SK-N-SH (cell line): ENCODE results near the gene TM9SF3. TPM values are rescaled to one million over a fixed set of nuclear protein-coding genes. Genes with fewer than 3 reads are reported as not detected.

Experiments used
- CTCF ChIA-PET: fragments of 300-600, 350-600 bp; formaldehyde crosslinking; extraction: SDS; loops from one replicate; lab custom pipeline; 2021; lab: Yijun Ruan, JAX
- POLR2A ChIA-PET: fragments of 350-600 bp; sonication (Branson Sonifier 250); formaldehyde crosslinking; extraction: SDS; loops from one replicate; lab custom pipeline; 2020; ENCODE audit warnings: antibody characterized with exemption, inconsistent platforms; lab: Yijun Ruan, JAX
- DNase-seq: peaks from one replicate; pipeline ENCODE4 v3.0.0; 2012
- H2AFZ ChIP-seq: fragments of 200-600 bp; sonication (generic); 2 replicates; pipeline ENCODE4 v1.8.1; 2016; ENCODE audit warnings: antibody characterized with exemption, mild to moderate bottlenecking, low read depth
- H3F3A ChIP-seq: fragments of 200-600 bp; sonication (generic); replicated peaks from 2 replicates; pipeline ENCODE3; 2016; ENCODE audit warnings: antibody characterized with exemption, mild to moderate bottlenecking; ENCODE audit not compliant: insufficient read depth
- H3K27ac ChIP-seq, 2 experiments: fragments of 200-500 bp in 1 of 2; fragments of 200-600 bp in 1 of 2; sonication (Bioruptor generic) in 1 of 2; sonication (generic), shearing (Covaris generic) in 1 of 2; 2 replicates each; pipeline versions ENCODE4 v1.5.1 to v1.6.1; 2014 to 2016; ENCODE audit warnings: low read depth in 2 of 2, inconsistent platforms in 1 of 2, low read length in 1 of 2, mild to moderate bottlenecking in 1 of 2, mixed read lengths in 1 of 2
- H3K27me3 ChIP-seq: fragments of 200-600 bp; sonication (generic), shearing (Covaris generic); 2 replicates; pipeline ENCODE4 v1.6.1; 2016; ENCODE audit warnings: mixed run types; ENCODE audit not compliant: insufficient read depth
- H3K36me3 ChIP-seq, 2 experiments: fragments of 200-500 bp in 1 of 2; fragments of 200-600 bp in 1 of 2; sonication (Bioruptor generic) in 1 of 2; sonication (generic) in 1 of 2; replicated peaks in 1 of 2; 2 replicates each; pipeline versions ENCODE3 to v1.5.1; 2014 to 2016; ENCODE audit warnings: low read length in 1 of 2, mild to moderate bottlenecking in 1 of 2; ENCODE audit not compliant: insufficient read depth in 2 of 2, control insufficient read depth in 1 of 2
- H3K4me1 ChIP-seq, 2 experiments: fragments of 200-500 bp in 1 of 2; fragments of 200-600 bp in 1 of 2; sonication (Bioruptor generic) in 1 of 2; sonication (generic), shearing (Covaris generic) in 1 of 2; 2 replicates each; pipeline versions ENCODE4 v1.5.1 to v1.6.1; 2014 to 2016; ENCODE audit warnings: low read depth in 1 of 2, low read length in 1 of 2, mixed run types in 1 of 2; ENCODE audit not compliant: insufficient read depth in 2 of 2, control insufficient read depth in 1 of 2
- H3K4me2 ChIP-seq: fragments of 200-600 bp; sonication (generic), shearing (Covaris generic); 2 replicates; pipeline ENCODE4 v1.6.1; 2017; ENCODE audit warnings: mixed run types
- H3K4me3 ChIP-seq, 2 experiments: fragments of 200-500 bp in 1 of 2; fragments of 200-600 bp in 1 of 2; sonication (Bioruptor generic) in 1 of 2; sonication (generic), shearing (Covaris generic) in 1 of 2; 2 replicates each; pipeline versions ENCODE4 v1.5.1 to v1.8.1; 2014 to 2016; ENCODE audit warnings: low read depth in 2 of 2, inconsistent platforms in 1 of 2, low read length in 1 of 2, mild to moderate bottlenecking in 1 of 2, mixed read lengths in 1 of 2, moderate library complexity in 1 of 2
- H3K79me2 ChIP-seq: fragments of 200-600 bp; sonication (generic); 2 replicates; pipeline ENCODE4 v1.8.1; 2017; ENCODE audit warnings: mild to moderate bottlenecking; ENCODE audit not compliant: insufficient read depth
- H3K9ac ChIP-seq: fragments of 200-600 bp; sonication (generic); 2 replicates; pipeline ENCODE4 v1.6.1; 2017; ENCODE audit warnings: mixed run types
- H3K9me2 ChIP-seq: fragments of 200-600 bp; sonication (generic); 2 replicates; pipeline ENCODE4 v1.6.1; 2017; ENCODE audit warnings: mixed run types
- H3K9me3 ChIP-seq: fragments of 200-600 bp; sonication (generic); 2 replicates; pipeline ENCODE4 v1.6.1; 2017; ENCODE audit warnings: mixed run types, mild to moderate bottlenecking, moderate library complexity
- H4K20me1 ChIP-seq: fragments of 200-600 bp; sonication (generic); 2 replicates; pipeline ENCODE4 v1.6.1; 2017; ENCODE audit warnings: mild to moderate bottlenecking, mixed run types; ENCODE audit not compliant: insufficient read depth
- CHD2 ChIP-seq: fragments of 150-350 bp; IDR thresholded peaks from 2 replicates; pipeline ENCODE4 v1.6.1; 2018; ENCODE audit warnings: low read length; ENCODE audit not compliant: partially characterized antibody
- EZH2phosphoT487 ChIP-seq: fragments of 200-600 bp; sonication (generic); IDR thresholded peaks from 2 replicates; pipeline ENCODE4 v1.6.1; 2017; ENCODE audit warnings: low read depth, mixed run types, mild to moderate bottlenecking, antibody characterized with exemption, moderate library complexity, borderline replicate concordance
- FOSL2 ChIP-seq: IDR thresholded peaks from 2 replicates; pipeline ENCODE4 v1.4.0; 2012; ENCODE audit warnings: low read depth, mild to moderate bottlenecking, moderate library complexity, borderline replicate concordance
- GABPA ChIP-seq: IDR thresholded peaks from 2 replicates; pipeline ENCODE4 v1.4.0; 2012; ENCODE audit warnings: low read depth, mild to moderate bottlenecking
- MEF2A ChIP-seq: IDR thresholded peaks from 2 replicates; pipeline ENCODE4 v1.4.0; 2012; ENCODE audit warnings: low read depth, borderline replicate concordance
- MXI1 ChIP-seq: IDR thresholded peaks from 2 replicates; pipeline ENCODE4 v1.6.1; 2012; ENCODE audit warnings: mild to moderate bottlenecking, low read depth, low read length, improper control_type of control experiment
- POLR2AphosphoS5 ChIP-seq: IDR thresholded peaks from 2 replicates; pipeline ENCODE4 v1.6.1; 2012; ENCODE audit warnings: low read depth, low read length
- RAD21 ChIP-seq: IDR thresholded peaks from 2 replicates; pipeline ENCODE4 v1.6.1; 2012; ENCODE audit warnings: mild to moderate bottlenecking, low read length
- RCOR1 ChIP-seq: fragments of 150-350 bp; IDR thresholded peaks from 2 replicates; pipeline ENCODE4 v1.6.1; 2017; ENCODE audit warnings: antibody characterized with exemption, low read length
- RFX5 ChIP-seq: IDR thresholded peaks from 2 replicates; pipeline ENCODE4 v1.6.1; 2012; ENCODE audit warnings: mild to moderate bottlenecking, improper control_type of control experiment, low read length
- TAF1 ChIP-seq: IDR thresholded peaks from 2 replicates; pipeline ENCODE4 v1.6.1; 2012; ENCODE audit warnings: low read depth, mild to moderate bottlenecking, low read length, moderate library complexity, borderline replicate concordance
- TCF12 ChIP-seq: IDR thresholded peaks from 2 replicates; pipeline ENCODE4 v1.4.0; 2012
- TEAD4 ChIP-seq: IDR thresholded peaks from 2 replicates; pipeline ENCODE4 v1.4.0; 2012; ENCODE audit warnings: mild to moderate bottlenecking, borderline replicate concordance; ENCODE audit not compliant: insufficient read depth
- USF1 ChIP-seq: IDR thresholded peaks from 2 replicates; pipeline ENCODE4 v1.4.0; 2012; ENCODE audit warnings: low read depth, borderline replicate concordance
- YY1 ChIP-seq: IDR thresholded peaks from 2 replicates; pipeline ENCODE4 v1.4.0; 2012; ENCODE audit warnings: low read depth, mild to moderate bottlenecking
- ZBTB33 ChIP-seq: IDR thresholded peaks from 2 replicates; pipeline ENCODE4 v1.4.0; 2012; ENCODE audit warnings: low read depth, borderline replicate concordance
- WGBS: methylation state at CpG from one replicate; pipeline ENCODE4 v1.1.6; 2017; ENCODE audit warnings: low lambda C conversion rate; 5-methylcytosine and 5-hydroxymethylcytosine counted together
- polyA plus RNA-seq, 3 experiments: library from polyadenylated mRNA; depleted of rRNA; stranded (reverse); fragments of >200 nt; gene quantifications; 2 replicates each; pipeline ENCODE4 v1.2.3, GENCODE V29; 2012
- TF ChIP-seq, protein P1 (sequence below): IDR thresholded peaks from 2 replicates; pipeline ENCODE4 v1.4.0; 2012; ENCODE audit warnings: low read depth
- TF ChIP-seq, protein P2 (sequence below): fragments of 150-350 bp; IDR thresholded peaks from 2 replicates; pipeline ENCODE4 v1.6.1; 2016; ENCODE audit warnings: mild to moderate bottlenecking, low read depth, low read length
- TF ChIP-seq, protein P3 (sequence below): fragments of 150-350 bp; IDR thresholded peaks from 2 replicates; pipeline ENCODE4 v1.6.1; 2017; ENCODE audit warnings: antibody characterized with exemption, low read length, low read depth, borderline replicate concordance

TM9SF3 gene
- polyA plus RNA-seq, 1 of the 3 experiments (the other 2 are of a cell fraction) = 24.9 TPM

DNA sequence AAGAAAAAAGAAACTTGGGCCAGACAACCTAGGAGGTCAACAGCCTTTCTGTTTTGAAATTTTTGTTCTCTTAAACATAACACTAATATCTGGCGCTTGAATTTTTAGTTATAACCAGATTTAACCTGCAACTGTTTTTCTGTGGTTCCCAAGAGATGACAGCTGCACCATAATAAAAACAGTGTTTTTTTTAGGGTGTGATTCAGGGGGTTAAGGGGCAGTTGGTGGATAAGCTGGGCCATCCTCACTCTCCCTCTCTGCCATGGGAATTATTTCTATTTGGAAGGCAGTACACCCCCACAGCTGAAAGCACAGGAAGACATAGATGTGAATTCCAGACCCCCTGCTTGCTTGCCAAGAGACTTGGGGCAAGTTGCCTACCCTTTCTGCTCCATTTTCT is 20.1 kb upstream of the TM9SF3 start:
- H3K27me3 ChIP-seq = no peaks in the 10 kb centered on the region; the same call in 1 of the 2 replicates
- no peak overlapping the region for H3K4me3 ChIP-seq
- no peak overlapping the region for H3K9ac ChIP-seq
- no peak for DNase-seq
- H3K9me3 ChIP-seq = no peaks in the 10 kb centered on the region
- CTCF ChIA-PET = interaction anchor here (1.4 kb wide), 1 partner anchor 17 kb away, joined by 3 read pairs; no protein-coding TSS in a partner anchor
- peaks cover 0 to 8% of the 10 kb centered on the region in 2 experiments; a peak in 1 of 4 replicates for H3K4me1 ChIP-seq
- POLR2A ChIA-PET = no interaction called here
- WGBS = 96% methylated on average over 1 of the region's 1 CpG
- H3K36me3 ChIP-seq = no peaks in the 10 kb centered on the region
- no peak overlapping the region for H3K27ac ChIP-seq
- no peaks in the 10 kb centered on the region for H3K79me2 ChIP-seq
- no peak overlapping the region for H3K4me2 ChIP-seq
- H3F3A ChIP-seq = no peaks in the 10 kb centered on the region
- H2AFZ ChIP-seq = no peak overlapping the region
- H3K9me2 ChIP-seq = no peaks in the 10 kb centered on the region
- H4K20me1 ChIP-seq = no peaks in the 10 kb centered on the region
- TF ChIP-seq RCOR1 (no peak), RAD21 (no peak), USF1 (no peak), MEF2A (no peak), POLR2AphosphoS5 (no peak), TAF1 (no peak), EZH2phosphoT487 (no peak), GABPA (no peak), TCF12 (no peak), MXI1 (no peak), FOSL2 (no peak), CHD2 (no peak), TEAD4 (no peak), RFX5 (no peak), ZBTB33 (no peak), YY1 (no peak)
- TF ChIP-seq, protein P1, sequence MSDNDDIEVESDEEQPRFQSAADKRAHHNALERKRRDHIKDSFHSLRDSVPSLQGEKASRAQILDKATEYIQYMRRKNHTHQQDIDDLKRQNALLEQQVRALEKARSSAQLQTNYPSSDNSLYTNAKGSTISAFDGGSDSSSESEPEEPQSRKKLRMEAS = no peak
- TF ChIP-seq, protein P2, sequence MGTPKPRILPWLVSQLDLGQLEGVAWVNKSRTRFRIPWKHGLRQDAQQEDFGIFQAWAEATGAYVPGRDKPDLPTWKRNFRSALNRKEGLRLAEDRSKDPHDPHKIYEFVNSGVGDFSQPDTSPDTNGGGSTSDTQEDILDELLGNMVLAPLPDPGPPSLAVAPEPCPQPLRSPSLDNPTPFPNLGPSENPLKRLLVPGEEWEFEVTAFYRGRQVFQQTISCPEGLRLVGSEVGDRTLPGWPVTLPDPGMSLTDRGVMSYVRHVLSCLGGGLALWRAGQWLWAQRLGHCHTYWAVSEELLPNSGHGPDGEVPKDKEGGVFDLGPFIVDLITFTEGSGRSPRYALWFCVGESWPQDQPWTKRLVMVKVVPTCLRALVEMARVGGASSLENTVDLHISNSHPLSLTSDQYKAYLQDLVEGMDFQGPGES = no peak
- TF ChIP-seq, protein P3, sequence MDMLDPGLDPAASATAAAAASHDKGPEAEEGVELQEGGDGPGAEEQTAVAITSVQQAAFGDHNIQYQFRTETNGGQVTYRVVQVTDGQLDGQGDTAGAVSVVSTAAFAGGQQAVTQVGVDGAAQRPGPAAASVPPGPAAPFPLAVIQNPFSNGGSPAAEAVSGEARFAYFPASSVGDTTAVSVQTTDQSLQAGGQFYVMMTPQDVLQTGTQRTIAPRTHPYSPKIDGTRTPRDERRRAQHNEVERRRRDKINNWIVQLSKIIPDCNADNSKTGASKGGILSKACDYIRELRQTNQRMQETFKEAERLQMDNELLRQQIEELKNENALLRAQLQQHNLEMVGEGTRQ = no peak
